Neural cell (in vitro differentiated cells): ENCODE results near the gene ARHGEF10L.

Experiments used
- EZH2 ChIP-seq: fragments of 200-600, 300-800 bp; shearing (Covaris generic), sonication (generic); IDR thresholded peaks from 2 replicates; pipeline ENCODE4 v1.6.1; 2014; ENCODE audit warnings: antibody characterized with exemption, low read length, borderline replicate concordance, mild to moderate bottlenecking; ENCODE audit not compliant: insufficient read depth, poor library complexity, severe bottlenecking
- POLR2AphosphoS5 ChIP-seq: IDR thresholded peaks from 2 replicates; pipeline ENCODE4 v1.6.1; 2012
- RAD21 ChIP-seq: fragments of 450-650 bp; conservative IDR thresholded peaks from 2 replicates; pipeline ENCODE4 v1.6.1; 2014; ENCODE audit warnings: antibody characterized with exemption, mild to moderate bottlenecking, moderate library complexity
- TAF1 ChIP-seq: IDR thresholded peaks from 2 replicates; pipeline ENCODE4 v1.6.1; 2012; ENCODE audit warnings: low read depth
- TF ChIP-seq, protein P1 (sequence below): fragments of 450-650 bp; IDR thresholded peaks from 2 replicates; pipeline ENCODE4 v1.5.1; 2014; ENCODE audit warnings: antibody characterized with exemption, mild to moderate bottlenecking, moderate library complexity; ENCODE audit not compliant: poor library complexity, severe bottlenecking
- TF ChIP-seq, protein P2 (sequence below): IDR thresholded peaks from 2 replicates; pipeline ENCODE4 v1.6.1; 2012; ENCODE audit warnings: borderline replicate concordance

GRCh38 chr1:17635276-17635675 is 95.8 kb downstream of the ARHGEF10L start:
- TF ChIP-seq, protein P1, sequence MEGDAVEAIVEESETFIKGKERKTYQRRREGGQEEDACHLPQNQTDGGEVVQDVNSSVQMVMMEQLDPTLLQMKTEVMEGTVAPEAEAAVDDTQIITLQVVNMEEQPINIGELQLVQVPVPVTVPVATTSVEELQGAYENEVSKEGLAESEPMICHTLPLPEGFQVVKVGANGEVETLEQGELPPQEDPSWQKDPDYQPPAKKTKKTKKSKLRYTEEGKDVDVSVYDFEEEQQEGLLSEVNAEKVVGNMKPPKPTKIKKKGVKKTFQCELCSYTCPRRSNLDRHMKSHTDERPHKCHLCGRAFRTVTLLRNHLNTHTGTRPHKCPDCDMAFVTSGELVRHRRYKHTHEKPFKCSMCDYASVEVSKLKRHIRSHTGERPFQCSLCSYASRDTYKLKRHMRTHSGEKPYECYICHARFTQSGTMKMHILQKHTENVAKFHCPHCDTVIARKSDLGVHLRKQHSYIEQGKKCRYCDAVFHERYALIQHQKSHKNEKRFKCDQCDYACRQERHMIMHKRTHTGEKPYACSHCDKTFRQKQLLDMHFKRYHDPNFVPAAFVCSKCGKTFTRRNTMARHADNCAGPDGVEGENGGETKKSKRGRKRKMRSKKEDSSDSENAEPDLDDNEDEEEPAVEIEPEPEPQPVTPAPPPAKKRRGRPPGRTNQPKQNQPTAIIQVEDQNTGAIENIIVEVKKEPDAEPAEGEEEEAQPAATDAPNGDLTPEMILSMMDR, result no peak
- TF ChIP-seq, protein P2, sequence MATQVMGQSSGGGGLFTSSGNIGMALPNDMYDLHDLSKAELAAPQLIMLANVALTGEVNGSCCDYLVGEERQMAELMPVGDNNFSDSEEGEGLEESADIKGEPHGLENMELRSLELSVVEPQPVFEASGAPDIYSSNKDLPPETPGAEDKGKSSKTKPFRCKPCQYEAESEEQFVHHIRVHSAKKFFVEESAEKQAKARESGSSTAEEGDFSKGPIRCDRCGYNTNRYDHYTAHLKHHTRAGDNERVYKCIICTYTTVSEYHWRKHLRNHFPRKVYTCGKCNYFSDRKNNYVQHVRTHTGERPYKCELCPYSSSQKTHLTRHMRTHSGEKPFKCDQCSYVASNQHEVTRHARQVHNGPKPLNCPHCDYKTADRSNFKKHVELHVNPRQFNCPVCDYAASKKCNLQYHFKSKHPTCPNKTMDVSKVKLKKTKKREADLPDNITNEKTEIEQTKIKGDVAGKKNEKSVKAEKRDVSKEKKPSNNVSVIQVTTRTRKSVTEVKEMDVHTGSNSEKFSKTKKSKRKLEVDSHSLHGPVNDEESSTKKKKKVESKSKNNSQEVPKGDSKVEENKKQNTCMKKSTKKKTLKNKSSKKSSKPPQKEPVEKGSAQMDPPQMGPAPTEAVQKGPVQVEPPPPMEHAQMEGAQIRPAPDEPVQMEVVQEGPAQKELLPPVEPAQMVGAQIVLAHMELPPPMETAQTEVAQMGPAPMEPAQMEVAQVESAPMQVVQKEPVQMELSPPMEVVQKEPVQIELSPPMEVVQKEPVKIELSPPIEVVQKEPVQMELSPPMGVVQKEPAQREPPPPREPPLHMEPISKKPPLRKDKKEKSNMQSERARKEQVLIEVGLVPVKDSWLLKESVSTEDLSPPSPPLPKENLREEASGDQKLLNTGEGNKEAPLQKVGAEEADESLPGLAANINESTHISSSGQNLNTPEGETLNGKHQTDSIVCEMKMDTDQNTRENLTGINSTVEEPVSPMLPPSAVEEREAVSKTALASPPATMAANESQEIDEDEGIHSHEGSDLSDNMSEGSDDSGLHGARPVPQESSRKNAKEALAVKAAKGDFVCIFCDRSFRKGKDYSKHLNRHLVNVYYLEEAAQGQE, result no peak
- TF ChIP-seq TAF1 (no peak), POLR2AphosphoS5 (no peak), EZH2 (no peak), RAD21 (no peak)
